Measurements from ENCODE around the gene L3MBTL2.

DNA sequence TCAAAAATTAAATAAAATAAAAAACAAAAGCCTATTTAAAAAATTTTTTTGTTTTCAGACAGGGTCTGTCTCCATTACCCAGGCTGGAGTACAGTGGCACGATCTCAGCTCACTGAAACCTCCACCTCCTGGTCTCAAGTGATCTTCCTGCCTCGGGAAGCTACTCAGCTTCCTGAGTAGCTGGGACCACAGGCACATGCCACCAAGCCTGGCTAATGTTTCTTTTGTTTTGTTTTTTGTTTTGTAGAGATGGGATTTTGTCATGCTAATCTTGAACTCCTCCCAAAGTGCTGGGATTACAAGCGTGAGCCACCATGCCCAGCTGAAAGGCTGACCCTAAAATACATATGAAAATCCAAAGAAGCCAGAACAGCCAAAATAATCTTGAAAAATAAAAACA is 20.4 kb upstream of the L3MBTL2 start:
- TF ChIP-seq CTCF (conservative IDR thresholded peaks at IDR 0.05; ENCODE audit: low read length) (no peak), EZH2phosphoT487 (IDR thresholded peaks at IDR 0.05; ENCODE audit: borderline replicate concordance, low read depth, low read length) (no peak)

Data from OCI-LY7 (cell line).